Activated T-cell treated with anti-CD3 and anti-CD28 coated beads, Interleukin-2, amount 50 U/mL, for 1 hour (primary cell): ENCODE measurements around the gene ACOT6.
A peak's percentile ranks its signal among the peaks of the same experiment; 100 is the strongest.
"Not testable (repeated sequence)": the region's sequence is repeated elsewhere in the genome, so short reads cannot be mapped to it uniquely, and the experiment has no call there.

Experiments
- DNase-seq: peaks from one replicate; pipeline ENCODE4 v3.0.0-alpha.2; 2020

Gene ACOT6, protein sequence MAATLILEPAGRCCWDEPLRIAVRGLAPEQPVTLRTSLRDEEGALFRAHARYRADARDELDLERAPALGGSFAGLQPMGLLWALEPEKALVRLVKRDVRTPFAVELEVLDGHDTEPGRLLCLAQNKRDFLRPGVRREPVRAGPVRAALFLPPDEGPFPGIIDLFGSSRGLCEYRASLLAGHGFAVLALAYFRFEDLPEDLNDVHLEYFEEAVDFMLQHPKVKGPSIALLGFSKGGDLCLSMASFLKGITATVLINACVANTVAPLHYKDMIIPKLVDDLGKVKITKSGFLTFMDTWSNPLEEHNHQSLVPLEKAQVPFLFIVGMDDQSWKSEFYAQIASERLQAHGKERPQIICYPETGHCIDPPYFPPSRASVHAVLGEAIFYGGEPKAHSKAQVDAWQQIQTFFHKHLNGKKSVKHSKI

DNA sequence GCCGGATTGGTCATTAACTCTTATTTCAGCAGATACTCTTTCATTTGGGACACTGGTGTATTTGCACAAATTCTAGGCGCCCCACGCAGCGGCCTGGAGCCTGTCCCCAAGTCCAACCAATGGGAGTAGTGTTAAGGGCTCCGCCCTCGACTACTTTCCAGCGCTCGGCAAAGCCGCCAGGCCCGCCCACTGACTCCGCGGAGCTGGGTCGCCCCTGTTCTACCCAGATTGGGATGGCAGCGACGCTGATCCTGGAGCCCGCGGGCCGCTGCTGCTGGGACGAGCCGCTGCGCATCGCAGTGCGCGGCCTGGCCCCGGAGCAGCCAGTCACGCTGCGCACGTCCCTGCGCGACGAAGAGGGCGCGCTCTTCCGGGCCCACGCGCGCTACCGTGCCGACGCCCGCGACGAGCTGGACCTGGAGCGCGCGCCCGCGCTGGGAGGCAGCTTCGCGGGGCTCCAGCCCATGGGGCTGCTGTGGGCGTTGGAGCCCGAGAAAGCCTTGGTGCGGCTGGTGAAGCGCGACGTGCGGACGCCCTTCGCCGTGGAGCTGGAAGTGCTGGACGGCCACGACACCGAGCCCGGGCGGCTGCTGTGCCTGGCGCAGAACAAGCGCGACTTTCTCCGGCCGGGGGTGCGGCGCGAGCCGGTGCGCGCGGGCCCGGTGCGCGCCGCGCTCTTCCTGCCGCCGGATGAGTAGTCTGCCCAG, at the start of gene ACOT6:
Gene ACOT6 (plus strand): TSS at position 179 of the 707 bp plus-strand sequence. CDS start 55 bp downstream, at position 234.
- DNase-seq, result peak; percentile 77

DNA sequence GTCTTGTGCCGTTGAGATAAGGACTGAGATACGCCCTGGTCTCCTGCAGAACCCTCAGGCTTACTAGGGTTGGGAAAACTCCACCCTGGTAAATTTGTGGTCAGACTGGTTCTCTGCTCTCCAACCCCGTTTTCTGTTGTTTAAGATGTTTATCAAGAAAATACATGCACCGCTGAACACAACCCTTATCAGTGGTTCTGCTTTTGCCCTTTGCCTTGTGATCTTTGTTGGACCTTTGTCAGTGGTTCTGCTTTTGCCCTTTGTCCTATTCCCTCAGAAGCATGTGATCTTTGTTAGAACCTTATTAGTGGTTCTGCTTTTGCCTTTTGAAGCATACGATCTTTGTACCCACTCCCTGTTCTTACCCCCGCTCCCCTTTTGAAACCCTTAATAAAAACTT, 49.6 kb upstream of the ACOT6 start:
- DNase-seq, result not testable (repeated sequence)

GRCh38 chr14:73566431-73566830, 45.9 kb upstream of the ACOT6 start:
- DNase-seq, result not testable (repeated sequence)

DNA sequence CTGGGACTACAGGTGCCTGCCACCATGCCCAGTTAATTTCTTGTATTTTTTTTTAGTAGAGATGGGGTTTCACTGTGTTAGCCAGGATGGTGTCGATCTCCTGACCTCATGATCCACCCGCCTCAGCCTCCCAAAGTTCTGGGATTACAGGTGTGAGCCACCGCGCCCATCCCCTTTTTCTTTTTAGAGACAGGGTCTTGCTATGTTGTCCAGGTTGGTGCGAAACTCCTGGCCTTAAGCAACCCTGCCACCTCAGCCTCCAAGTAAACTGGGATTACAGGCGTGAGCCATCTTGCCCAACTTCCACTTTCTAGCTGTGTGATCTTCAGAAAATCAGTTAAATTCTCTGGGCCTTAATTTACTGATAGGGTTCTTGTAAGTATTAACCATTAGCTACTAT, 45.4 kb upstream of the ACOT6 start:
- DNase-seq, result not testable (repeated sequence)

DNA sequence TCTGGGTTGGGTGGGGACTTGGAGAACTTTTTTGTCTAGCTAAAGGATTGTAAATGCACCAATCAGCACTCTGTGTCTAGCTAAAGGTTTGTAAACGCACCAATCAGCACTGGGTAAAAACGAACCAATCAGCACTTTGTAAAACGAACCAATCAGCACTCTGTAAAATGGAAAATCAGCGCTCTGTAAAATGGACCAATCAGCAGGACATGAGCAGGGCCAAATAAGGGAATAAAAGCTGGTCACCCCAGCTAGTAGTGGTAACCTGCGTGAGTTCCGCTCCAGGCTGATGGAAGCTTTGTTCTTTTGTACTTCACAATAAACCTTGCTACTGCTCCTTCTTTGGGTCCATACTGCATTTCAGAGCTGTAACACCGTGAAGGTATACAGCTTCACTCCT, 45.0 kb upstream of the ACOT6 start:
- DNase-seq, result no peak

GRCh38 chr14:73567951-73568885, 44.1 kb upstream of the ACOT6 start:
- DNase-seq, result no peak

DNA sequence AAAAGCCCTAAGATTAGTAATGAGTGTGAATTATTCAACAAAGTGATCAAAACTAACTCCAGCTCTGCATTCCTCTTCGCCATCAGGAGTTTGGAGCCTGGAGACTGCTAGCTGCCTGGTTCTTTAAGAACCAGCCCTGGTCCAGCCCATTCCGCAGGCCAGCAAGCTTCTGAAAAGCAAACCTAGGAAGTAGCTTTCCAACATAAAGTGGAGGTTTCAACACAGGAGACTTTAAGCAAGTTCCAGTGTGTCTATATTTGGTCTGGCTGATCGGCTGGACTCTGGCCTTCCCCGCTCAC, 43.5 kb upstream of the ACOT6 start:
- DNase-seq, result not testable (repeated sequence)

GRCh38 chr14:73569185-73569958, 42.9 kb upstream of the ACOT6 start, which contains the start of gene ACOT2:
Gene ACOT2 (plus strand): TSS chr14:73569213. CDS start chr14:73569241, 28 bp downstream.
- peak; percentile 84 for DNase-seq

DNA sequence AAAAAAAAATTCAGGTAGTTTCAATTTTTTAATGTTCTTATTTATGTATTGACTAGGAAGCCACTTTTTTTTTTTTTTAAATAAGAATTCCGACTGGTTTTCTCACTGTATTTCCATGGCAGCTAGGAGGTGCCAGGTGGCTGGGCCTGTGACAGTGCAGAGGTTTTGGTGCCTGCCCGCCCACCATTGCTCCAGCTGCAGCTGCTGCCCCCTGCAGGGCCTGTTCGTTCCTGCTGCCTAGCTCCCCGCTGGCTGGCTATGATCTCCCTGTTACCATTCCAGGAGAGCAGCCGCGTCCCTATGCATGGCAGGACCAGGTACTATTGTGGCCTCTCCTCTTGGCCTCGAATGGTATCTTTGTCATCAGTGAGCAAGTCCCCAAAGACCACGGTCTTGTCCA, 41.4 kb upstream of the ACOT6 start:
- DNase-seq, result peak; percentile 77

- DNase-seq, result not testable (repeated sequence)
Measured at GRCh38 chr14:73573034-73573433, 39.3 kb upstream of the ACOT6 start.

DNA sequence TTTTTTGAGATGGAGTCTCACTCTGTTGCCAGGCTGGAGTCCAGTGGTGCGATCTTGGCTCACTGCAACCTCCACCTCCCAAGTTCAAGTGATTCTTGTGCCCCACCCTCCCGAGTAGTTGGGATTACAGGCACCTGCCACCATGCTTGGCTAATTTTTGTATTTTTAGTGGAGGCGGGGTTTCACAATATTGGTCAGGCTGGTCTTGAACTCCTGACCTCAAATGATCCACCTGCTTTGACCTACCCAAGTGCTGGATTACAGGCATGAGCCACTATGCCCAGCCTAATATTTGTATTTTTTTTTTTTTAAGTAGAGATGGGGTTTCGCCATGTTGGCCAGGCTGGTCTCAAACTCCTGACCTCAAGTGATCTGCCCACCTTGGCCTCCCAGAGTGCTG, 38.6 kb upstream of the ACOT6 start:
- not testable (repeated sequence) for DNase-seq

DNA sequence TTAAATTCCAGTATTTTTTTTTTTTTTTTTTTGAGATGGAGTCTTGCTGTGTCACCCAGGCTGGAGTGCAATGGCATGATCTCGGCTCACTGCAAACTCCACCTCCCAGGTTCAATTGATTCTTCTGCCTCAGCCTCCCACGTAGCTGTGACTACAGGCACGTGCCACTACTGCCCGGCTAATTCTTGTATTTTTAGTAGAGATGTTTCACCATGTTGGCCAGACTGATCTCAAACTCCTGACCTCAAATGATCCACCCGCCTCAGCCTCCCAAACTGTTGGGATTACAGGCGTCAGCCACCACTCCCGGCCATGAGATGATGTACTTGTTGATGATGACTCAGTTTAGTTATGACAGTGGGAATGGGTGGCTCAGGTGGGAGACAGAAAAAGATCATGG, 38.1 kb upstream of the ACOT6 start:
- DNase-seq, result not testable (repeated sequence)

GRCh38 chr14:73576391-73576790, 35.9 kb upstream of the ACOT6 start:
- no peak for DNase-seq

GRCh38 chr14:73577214-73577613, 35.1 kb upstream of the ACOT6 start:
- DNase-seq, result not testable (repeated sequence)

GRCh38 chr14:73582102-73582979, 30.0 kb upstream of the ACOT6 start:
- DNase-seq, result not testable (repeated sequence)

- DNase-seq, result no peak
Measured at GRCh38 chr14:73588695-73589094, 23.6 kb upstream of the ACOT6 start.

GRCh38 chr14:73589116-73589515, 23.2 kb upstream of the ACOT6 start:
- DNase-seq, result no peak

DNA sequence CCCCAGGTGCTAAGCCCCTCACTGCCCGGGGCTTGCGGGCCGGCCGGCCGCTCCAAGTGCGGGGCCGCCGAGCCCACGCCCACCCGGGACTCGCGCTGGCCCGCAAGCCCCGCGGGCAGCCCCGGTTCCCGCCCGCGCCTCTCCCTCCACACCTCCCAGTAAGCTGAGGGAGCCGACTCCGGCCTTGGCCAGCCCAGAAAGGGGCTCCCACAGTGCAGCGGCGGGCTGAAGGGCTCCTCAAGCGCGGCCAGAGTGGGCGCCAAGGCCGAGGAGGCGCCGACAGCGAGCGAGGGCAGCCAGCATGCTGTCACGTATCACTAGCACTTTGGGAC, 21.7 kb upstream of the ACOT6 start:
- DNase-seq, result not testable (repeated sequence)

DNA sequence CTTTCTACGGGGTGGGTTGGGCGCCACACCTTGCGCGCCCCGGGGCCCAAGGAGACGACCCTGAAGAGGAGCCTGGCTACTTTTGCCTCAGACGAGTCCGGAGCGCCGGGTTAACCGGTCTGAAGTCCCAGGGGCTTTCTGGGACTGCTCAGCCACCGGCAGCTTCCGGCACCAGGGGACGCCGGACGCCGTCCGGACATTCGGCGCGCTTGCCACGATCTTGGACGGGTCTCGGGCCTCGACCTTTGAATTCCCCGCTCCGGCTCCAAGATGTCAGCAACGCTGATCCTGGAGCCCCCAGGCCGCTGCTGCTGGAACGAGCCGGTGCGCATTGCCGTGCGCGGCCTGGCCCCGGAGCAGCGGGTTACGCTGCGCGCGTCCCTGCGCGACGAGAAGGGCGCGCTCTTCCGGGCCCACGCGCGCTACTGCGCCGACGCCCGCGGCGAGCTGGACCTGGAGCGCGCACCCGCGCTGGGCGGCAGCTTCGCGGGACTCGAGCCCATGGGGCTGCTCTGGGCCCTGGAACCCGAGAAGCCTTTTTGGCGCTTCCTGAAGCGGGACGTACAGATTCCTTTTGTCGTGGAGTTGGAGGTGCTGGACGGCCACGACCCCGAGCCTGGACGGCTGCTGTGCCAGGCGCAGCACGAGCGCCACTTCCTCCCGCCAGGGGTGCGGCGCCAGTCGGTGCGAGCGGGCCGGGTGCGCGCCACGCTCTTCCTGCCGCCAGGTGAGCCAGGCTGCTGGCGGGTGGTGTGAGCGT, 20.4 kb upstream of the ACOT6 start, which contains the start of gene ACOT4:
Gene ACOT4 (plus strand): TSS at position 184 of the 760 bp plus-strand sequence. CDS start 87 bp downstream, at position 271.
- peak; percentile 76 for DNase-seq

GRCh38 chr14:73594491-73594890, 17.8 kb upstream of the ACOT6 start:
- no peak for DNase-seq
